Lung microvascular endothelial cell (primary cell): ENCODE measurements around the gene LSM5. TPM values are rescaled to one million over a fixed set of nuclear protein-coding genes. Genes with fewer than 3 reads are reported as not detected.
"Not testable (repeated sequence)": the region's sequence is repeated elsewhere in the genome, so short reads cannot be mapped to it uniquely, and the experiment has no call there.

Experiments used
- DNase-seq, 2 donors: peaks; one replicate each; pipeline versions ENCODE4 v3.0.0 to v3.0.0-alpha.2; 2010; ENCODE audit warnings: low read depth in 2 of 2
- total RNA-seq: library from RNA; depleted of rRNA; stranded (reverse); fragments of >200 nt; gene quantifications from 2 replicates; pipeline ENCODE4 v1.2.1, GENCODE V29; 2014

Gene LSM5
- total RNA-seq, 1 donor from 2014 or later, result 21.4 TPM

DNA sequence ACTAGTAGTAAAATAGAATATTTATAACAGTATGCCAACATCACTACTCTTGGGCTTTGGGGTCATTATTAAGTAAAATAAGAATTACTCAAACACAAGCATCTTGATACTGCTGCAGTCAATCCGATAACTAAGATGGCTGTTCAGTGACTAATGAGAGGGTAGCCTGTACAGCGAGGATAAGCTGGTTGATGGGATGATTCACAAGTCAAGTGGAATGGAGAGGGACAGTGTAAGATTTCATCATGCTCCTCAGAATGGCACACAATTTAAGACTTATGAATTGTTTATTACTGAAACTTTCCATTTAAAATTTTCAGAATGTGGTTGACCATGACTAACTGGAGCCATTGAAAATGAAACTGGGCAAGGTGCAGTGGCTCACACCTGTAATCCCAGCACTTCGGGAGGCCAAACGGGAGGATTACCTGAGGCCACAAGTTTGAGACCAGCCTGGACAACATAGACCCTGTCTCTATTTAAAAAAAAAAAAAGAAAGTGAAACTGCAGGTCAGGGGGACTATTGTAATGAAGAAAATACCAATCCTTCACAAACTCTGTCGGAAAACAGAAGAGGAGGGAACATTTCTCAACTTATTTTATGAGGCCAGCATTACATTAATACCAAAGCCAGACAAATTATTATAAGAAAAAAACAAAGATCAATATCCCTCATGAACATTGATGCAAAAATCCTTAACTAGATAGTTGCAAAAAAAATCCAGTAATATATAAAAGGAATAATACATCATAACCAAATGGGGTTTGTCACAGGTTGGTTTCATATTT, 16.3 kb upstream of the LSM5 start:
- DNase-seq, result peak in 1 of 2 donors; percentile 93

DNA sequence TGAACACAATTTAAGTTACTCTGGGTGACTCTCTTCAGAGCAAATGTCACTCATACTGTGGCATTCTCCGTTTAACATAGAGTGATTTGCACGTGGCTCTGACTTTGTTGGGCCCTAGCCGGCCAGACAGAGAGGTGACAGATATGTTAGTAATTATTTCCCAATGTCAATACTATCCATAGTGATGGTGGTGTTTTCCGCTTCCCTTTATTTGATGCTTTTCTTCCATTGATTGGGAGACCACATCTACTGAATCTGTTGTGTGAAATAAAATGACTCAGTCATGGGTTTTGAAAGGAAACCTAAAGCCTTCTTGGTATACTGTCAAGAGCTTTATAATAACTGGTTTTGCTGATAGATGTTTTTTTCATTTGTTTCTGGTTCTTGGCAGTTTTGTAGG, 12.5 kb upstream of the LSM5 start:
- peak in 1 of 2 donors; percentile 49 for DNase-seq

DNA sequence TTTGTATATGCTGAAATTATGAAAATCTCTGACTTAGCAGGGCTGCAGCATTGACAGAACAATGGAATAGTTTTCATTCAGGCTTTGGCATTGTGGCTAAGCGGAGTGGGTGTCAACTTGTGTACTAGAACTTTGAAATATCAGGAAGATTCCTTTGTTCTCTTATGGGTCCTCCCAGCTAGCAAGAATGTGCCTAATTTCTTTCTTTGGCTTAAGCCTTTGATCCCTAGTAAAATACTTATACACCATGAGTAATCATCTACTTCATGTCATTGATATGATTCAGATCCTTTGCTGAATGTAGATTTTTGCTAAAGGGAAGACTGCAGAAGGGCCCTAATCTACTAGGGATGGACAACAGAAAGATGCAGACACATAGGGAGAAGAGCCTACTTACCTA, 11.3 kb upstream of the LSM5 start:
- peak; percentile 42 to 67 for DNase-seq

DNA sequence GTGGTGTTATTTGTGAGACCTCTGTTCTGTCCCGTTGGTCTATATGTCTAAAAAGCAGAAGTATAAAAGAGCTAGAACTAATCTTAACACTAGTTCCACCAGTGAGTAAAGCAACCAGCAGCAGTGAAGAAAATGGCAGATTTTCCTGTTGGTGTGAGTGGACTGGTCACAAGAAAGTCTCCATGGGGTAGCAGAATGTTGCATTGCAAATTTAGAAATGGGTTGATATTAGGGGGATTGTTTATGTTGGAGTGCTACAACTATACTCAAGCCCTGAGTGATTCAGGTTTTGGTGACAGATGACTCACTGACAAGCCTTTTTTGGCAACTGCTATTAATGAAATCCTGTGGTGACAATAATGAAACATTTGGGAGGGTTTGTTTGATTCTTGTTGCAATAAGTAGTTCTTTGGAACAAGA, 10.8 kb upstream of the LSM5 start:
- peak; percentile 50 to 60 for DNase-seq

DNA sequence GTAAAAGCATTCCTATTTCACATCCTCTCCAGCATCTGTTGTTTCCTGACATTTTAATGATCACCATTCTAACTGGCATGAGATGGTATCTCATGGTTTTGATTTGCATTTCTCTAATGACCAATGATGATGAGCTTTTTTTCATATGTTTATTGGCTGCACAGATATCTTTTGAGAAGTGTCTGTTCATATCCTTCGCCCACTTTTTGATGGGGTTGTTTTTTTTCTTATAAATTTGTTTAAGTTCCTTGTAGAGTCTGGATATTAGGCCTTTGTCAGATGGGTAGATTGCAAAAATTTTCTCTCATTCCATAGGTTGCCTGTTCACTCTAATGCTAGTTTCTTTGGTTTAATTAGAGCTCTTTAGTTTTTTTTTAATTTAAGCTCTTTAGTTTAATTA, 10.0 kb upstream of the LSM5 start:
- not testable (repeated sequence) for DNase-seq

DNA sequence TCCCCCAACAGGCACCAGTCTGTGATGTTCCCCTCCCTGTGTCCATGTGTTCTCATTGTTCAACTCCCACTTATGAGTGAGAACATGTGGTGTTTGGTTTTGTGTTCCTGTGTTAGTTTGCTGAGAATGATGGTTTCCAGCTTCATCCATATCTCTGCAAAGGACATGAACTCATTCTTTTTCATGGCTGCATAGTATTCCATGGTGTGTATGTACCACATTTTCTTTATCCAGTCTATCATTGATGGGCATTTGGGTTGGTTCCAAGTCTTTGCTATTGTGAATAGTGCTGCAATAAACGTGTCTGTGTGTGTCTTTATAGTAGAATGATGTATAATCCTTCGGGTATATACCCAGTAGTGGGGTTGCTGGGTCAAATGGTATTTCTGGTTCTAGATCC, 9.6 kb upstream of the LSM5 start:
- not testable (repeated sequence) for DNase-seq

DNA sequence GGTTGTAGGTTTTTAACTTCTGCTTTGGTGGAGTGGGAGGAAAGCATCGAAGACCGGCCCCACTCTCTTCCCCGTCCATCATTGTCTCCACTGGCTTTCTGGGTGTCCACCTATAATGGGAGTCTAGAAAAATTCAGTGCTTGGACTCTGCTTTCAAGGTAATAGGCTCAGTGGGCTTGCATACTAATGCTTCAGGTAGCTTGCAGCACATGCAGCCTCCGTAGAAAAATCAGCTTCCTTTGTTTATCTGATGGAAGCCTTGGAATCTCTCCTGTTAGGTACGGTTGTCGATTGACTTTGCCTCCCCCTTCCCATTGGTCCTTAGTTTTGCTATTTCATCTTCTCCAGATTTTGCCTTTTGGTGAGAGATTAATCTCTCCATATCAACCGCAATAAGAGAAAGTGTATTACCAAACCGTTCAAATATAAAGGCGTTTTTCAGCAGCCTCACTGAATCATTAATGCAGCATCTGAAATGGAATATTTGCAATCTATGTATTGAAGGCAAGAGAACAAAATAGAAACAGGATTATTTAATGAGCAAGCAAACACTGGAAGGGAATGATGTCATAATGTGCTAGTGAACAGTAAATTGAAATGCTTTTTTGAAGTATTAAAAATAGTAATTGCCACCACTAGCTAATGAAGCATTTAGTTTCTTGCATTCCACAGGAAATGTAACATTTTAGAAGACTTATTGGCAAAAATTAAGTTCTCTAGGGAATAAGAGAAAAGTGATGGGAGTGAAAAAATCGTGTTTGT, 6.1 kb upstream of the LSM5 start:
- peak; percentile 5 to 18 for DNase-seq

DNA sequence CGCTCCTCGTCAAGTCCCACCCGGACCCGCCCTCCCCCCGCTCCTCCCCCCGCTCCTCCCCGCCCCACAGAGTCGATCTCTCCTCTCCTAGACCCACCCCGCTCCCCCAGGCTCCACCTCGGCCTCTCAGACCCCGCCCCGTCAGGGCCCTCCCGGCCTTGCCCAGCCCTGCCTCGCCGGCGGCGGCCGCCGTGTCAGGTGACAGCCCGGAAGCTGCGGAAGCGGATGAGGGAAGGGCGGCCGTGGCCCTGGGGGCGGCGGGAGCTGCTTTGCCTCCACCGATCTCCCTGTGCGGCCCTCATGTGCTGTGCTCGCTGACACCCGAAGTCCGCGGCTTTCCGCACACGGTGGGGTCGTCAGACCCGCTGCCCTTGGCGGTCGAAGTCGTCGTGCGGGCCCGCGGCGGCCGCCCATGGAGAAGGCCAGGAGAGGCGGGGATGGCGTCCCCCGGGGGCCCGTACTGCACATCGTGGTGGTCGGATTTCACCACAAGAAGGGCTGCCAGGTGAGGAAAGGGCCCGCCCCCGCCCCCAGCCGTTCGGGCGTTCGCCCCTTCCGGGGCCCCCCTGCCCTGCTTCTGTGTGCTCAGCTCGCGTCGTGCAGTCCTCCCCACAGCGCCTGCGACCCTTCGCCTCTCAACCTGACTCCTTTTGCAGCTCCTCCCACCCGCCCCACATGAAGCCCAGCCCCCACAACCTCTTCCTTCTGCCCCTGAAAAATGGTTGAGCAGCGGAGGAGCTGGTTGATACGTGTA, 5.3 kb upstream of the LSM5 start, which contains the start of gene AVL9:
Gene AVL9 (plus strand): TSS at position 192 of the 754 bp plus-strand sequence. CDS start 221 bp downstream, at position 413.
- DNase-seq, result peak; percentile 97 to 98

DNA sequence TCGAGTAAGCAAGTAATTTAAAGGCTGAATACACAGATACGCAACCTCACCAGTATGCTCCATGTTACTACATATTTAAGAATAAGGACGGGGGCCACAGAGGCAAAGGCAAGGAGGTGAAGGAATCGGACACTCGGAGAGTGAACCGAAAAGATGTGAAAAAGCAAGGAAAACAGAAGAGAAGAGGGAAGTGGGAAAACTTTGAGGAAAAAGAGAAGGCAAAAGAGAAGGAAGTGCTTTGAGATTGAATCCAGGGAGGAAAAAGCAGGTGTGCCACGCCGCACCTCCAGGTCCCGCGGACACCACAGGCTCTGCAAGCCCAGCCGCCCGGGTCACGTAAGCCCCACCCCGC, 4.7 kb upstream of the LSM5 start:
- DNase-seq, result peak in 1 of 2 donors; percentile 5

DNA sequence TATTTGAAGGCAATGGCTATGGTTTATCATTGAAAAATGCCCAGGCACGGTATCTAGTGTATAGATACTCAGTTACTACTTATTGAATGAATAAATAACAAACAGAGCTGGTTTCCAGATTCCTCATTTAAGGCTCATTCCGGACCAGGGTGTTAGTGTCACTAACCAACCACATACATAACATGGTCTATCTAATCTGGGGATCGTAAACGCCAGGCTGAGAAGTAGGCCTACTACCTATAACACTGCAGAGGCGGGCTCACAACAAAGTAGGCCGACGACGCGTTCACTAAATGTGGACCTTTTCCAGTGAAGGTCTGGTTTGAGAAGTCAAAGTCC, 423 bp downstream of the LSM5 start:
- no peak for DNase-seq

DNA sequence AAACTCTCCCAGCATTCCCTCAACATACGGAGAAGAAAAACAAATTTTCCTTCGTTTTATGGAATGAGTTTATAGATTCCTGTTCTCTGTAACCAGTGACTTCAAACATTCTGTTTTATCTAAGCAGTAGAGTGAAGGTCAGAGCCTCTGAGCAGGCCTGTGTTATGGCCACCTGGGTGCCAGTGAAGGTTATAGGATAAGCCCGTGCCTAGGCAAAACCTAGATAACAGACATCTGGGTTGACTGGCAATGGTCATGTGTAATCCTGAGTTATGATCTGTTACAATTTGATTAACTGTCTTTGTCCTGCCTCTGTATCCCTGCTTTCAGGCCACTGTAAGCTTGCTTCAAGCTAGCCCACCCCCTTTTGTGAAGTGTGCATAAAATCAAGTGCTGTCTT, 8.3 kb downstream of the LSM5 start:
- no peak for DNase-seq

DNA sequence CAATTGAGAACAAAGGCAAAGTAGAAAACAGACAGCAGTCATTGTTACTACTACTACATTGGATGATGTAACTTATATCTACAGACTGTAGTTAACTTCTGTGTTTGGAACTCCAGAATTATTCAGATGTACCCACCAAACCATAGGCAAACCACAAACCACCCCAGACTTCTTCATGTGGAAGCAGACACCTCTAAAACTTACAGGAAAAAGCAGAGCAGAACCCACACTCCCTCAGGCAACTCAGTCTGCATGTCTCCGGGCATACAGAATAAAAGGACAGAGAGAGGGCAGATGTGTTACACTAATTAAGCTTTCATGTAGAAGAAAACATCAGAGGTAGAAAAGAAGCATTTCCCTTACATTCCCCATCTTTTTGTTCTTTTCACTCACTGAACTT, 9.0 kb downstream of the LSM5 start:
- no peak for DNase-seq

DNA sequence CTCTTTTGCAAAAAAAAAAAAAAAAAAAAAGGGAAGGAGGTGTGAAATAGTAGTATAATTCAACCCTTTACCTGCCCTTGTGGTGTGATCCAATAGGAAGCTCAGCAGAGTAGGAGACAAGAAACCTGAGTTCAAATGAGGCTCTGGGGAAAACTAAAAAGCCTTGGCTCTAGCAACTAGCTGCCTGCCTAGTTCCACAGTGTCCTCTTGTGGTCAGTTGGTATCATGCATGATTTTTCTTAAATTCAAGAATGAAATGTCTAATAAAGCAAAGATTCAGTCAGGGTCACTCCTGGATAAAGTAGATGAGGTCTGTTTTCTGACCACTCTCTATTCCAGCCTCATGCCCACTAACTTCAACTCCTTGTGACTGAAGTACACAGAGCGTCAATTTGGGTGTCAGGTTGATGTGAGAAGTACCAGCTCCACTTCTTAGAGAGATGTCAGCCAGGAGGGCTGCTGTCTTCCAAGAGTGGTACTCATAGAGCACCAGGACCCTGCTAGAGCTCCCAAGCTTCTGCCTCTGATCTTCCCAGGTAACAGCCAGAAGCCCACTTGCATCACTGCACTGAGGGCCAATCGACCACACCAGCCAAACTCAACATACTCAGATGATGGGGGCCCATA, 10.5 kb downstream of the LSM5 start:
- DNase-seq, result peak; percentile 70 to 71

DNA sequence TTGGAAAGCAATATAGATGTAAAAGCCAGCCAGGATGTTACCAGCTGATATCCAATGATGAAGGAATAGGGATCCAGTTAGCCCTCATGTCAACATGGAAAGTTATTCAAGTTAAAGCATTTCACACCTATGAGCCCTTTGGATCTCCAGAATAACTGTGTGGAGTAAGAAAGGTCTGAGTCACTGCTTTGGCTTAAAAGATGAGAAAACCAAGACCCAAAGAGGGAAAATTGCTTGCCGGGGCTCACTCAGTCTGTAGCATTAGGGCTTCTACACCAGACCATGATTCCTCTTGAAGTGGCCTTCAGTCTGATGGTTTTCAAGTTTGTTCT, 12.6 kb downstream of the LSM5 start:
- DNase-seq, result no peak

DNA sequence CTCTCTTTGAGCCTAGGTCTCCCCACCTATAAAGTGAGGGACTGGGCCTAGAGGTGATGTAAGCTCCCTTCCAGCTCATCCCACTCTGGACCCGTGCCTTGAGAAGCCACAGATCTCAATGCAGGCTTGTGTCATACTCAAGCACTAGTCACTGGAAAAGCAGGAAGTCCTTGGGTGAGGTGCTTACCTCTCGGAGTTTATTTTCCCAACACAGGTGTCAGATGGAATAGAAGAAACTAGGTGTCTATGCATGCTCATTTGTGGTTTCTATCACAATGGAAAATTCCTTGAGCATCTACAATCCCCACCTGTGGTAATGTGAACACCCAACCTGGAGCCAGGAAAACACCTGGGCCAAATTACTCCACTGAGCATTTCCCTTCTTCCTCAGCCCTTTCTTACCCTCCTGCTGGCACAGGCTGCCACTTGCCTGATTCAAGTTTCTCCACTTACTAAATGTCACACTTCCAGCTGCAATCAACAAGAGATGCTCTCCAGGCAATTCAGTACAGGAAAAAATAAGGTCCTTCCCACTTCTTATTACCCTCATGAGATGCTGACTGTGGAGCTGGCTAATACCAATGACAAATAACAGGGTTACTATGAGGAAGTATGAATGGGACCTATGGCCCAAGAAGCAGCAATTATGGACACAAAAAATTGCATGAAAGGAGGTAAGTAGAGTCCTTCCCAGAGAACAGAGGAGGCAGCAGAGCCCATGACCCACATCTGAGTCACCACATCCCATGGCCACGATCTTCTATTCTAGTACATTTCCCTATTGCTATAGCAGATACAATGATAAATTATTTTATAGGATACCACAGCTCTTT, 13.1 kb downstream of the LSM5 start:
- DNase-seq, result peak; percentile 31 to 57

DNA sequence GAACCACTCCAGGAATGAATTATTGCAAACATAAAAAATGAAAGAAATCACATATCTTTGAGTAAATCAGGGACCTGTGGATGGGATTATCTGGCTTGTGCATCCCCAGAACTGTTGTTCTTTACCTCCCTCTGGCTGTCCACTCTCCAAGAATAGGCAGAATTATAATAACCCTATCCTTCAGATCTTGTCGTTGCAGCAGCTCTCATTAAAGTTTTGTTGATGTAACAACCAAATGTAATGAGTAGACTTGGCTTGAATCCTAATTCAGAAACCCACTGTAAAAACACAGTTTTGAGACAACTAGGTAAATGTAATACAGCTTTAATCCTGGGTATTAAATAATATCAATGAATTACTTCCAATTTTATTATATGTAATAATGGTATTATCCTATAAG, 16.2 kb downstream of the LSM5 start:
- DNase-seq, result no peak

DNA sequence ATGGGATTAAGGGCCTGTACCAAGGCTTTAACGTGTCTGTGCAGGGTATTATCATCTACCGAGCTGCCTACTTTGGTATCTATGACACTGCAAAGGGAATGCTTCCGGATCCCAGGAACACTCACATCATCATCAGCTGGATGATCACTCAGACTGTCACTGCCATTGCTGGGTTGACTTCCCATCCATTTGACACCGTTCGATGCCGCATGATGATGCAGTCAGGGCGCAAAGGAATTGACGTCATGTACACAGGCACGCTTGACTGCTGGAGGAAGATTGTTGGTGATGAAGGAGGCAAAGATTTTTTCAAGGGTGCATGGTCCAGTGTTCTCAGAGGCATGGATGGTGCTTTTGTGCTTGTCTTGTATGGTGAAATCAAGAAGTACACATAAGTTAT, 18.2 kb downstream of the LSM5 start:
- DNase-seq, result no peak

DNA sequence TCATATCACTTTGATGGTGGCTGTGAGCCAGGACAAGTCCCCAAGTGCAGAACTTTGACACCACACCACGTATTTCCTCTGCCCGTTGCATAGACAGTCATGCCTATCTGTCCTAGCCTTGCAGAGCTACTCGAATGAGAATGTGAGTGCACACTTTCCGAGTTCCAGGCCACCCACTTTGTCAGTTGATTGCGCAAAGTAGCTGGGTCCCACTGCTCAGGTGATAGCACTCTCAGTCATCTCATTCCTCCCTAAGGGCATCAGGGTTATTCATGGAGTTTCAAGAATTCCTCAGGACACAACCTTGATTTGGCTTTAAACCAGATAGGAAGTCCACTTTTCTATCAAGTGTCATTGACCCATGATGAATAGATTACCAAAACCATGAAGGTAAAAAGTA, 19.3 kb downstream of the LSM5 start:
- DNase-seq, result no peak

DNA sequence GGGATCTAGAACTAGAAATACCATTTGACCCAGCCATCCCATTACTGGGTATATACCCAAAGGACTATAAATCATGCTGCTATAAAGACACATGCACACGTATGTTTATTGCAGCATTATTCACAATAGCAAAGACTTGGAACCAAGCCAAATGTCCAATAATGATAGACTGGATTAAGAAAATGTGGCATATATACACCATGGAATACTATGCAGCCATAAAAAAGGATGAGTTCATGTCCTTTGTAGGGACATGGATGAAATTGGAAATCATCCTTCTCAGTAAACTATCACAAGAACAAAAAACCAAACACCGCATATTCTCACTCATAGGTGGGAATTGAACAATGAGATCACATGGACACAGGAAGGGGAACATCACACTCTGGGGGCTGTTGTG, 20.2 kb downstream of the LSM5 start:
- DNase-seq, result not testable (repeated sequence)

DNA sequence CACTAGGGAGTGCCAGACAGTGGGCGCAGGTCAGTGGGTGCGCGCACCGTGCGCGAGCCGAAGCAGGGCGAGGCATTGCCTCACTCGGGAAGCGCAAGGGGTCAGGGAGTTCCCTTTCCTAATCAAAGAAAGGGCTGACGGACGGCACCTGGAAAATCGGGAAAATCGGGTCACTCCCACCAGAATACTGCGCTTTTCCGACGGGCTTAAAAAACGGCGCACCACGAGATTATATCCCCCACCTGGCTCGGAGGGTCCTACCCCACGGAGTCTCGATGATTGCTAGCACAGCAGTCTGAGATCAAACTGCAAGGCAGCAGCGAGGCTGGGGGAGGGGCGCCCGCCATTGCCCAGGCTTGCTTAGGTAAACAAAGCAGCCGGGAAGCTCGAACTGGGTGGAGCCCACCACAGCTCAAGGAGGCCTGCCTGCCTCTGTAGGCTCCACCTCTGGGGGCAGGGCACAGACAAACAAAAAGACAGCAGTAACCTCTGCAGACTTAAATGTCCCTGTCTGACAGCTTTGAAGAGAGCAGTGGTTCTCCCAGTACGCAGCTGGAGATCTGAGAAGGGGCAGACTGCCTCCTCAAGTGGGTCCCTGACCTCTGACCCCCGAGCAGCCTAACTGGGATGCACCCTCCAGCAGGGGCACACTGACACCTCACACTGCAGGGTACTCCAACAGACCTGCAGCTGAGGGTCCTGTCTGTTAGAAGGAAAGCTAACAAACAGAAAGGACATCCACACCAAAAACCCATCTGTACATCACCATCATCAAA, 25.4 kb downstream of the LSM5 start:
- DNase-seq, result not testable (repeated sequence)
